ENCODE data around the gene VPS25. TPM values are rescaled to one million over a fixed set of nuclear protein-coding genes. Genes with fewer than 3 reads are reported as not detected.

The VPS25 gene
- total RNA-seq, 2 donors from 2014 or later: 86.9 to 105 TPM

- Histone ChIP-seq H3K27me3 (no peaks in the 10 kb centered on the region), H3K27ac (peak overlapping the region; percentile 75), H3K9me3 (no peaks in the 10 kb centered on the region), H3K4me1 (no peaks in the 10 kb centered on the region), H3K36me3 (no peaks in the 10 kb centered on the region), H3K4me3 (peak overlapping the region; percentile 67), H3K9ac (ENCODE audit: low read depth in 2 of 2, low read length in 2 of 2) (peak overlapping the region; percentile 83 to 89)
- no peak for TF ChIP-seq CTCF (IDR thresholded peaks at IDR 0.05)
- peak; percentile 79 for DNase-seq
- intact Hi-C loops (cut with DNase I): no loop called here
Measured at GRCh38 chr17:42744283-42744805, 28.9 kb upstream of the VPS25 start.

- no peak for TF ChIP-seq CTCF (IDR thresholded peaks at IDR 0.05)
- Histone ChIP-seq H3K4me1 (no peaks in the 10 kb centered on the region), H3K4me3 (peak within 1 kb of the TSS; percentile 67), H3K9ac (ENCODE audit: low read depth in 2 of 2, low read length in 2 of 2) (peak within 1 kb of the TSS; percentile 83 to 89), H3K36me3 (no peaks in the 10 kb centered on the region), H3K27ac (peak within 1 kb of the TSS; percentile 75), H3K27me3 (no peaks in the 10 kb centered on the region), H3K9me3 (no peaks in the 10 kb centered on the region)
- intact Hi-C loops (cut with DNase I): no loop called here
- DNase-seq: peak; percentile 89
Measured at GRCh38 chr17:42744806-42745617, 28.2 kb upstream of the VPS25 start, which contains the start of gene EZH1. TSS of gene EZH1 (minus strand) at chr17:42745040. CDS start at chr17:42728941, 16,099 bp downstream.

- intact Hi-C loops (cut with DNase I): no loop called here
- Histone ChIP-seq H3K9ac (ENCODE audit: low read depth in 2 of 2, low read length in 2 of 2) (no peak overlapping the region), H3K27me3 (no peaks in the 10 kb centered on the region), H3K4me1 (no peaks in the 10 kb centered on the region), H3K36me3 (no peaks in the 10 kb centered on the region), H3K4me3 (no peak overlapping the region), H3K9me3 (no peaks in the 10 kb centered on the region), H3K27ac (no peak overlapping the region)
- TF ChIP-seq CTCF (IDR thresholded peaks at IDR 0.05): no peak
- no peak for DNase-seq
Measured at GRCh38 chr17:42748202-42748907, 24.9 kb upstream of the VPS25 start.

GRCh38 chr17:42748908-42749798 lies 24.1 kb upstream of the VPS25 start:
- no peaks in the 10 kb centered on the region for H3K9me3 ChIP-seq
- no peak for TF ChIP-seq CTCF (IDR thresholded peaks at IDR 0.05)
- no peak overlapping the region for H3K27ac ChIP-seq
- no peaks in the 10 kb centered on the region for H3K36me3 ChIP-seq
- no peak for DNase-seq
- intact Hi-C loops (cut with DNase I): no loop called here
- H3K4me1 ChIP-seq: no peaks in the 10 kb centered on the region
- H3K4me3 ChIP-seq: no peak overlapping the region
- H3K9ac ChIP-seq (ENCODE audit: low read depth in 2 of 2, low read length in 2 of 2): no peak overlapping the region
- H3K27me3 ChIP-seq: no peaks in the 10 kb centered on the region
